ENCODE data around the gene CIB2. TPM values are rescaled to one million over a fixed set of nuclear protein-coding genes. Genes with fewer than 3 reads are reported as not detected.

CIB2 gene
- total and polyA plus RNA-seq, 2 donors, result 11.2 to 50.6 TPM

- 97% methylated on average over 8 of the region's 8 CpGs for WGBS
- DNase-seq (ENCODE audit: low read depth in 6 of 9, low spot score in 9 of 9), result no peak
Measured at GRCh38 chr15:78107471-78107870, 23.8 kb downstream of the CIB2 start.

GRCh38 chr15:78105476-78106241, 25.6 kb downstream of the CIB2 start:
- no peaks in the 10 kb centered on the region for H3K27me3 ChIP-seq (ENCODE audit: control insufficient read depth in 2 of 2, insufficient read depth in 1 of 2, low read length in 1 of 2)
- H3K4me1 ChIP-seq (ENCODE audit: control insufficient read depth in 2 of 2, insufficient read depth in 2 of 2, low read length in 2 of 2), result peaks cover 0 to 25% of the 10 kb centered on the region in 2 donors
- no peak for DNase-seq (ENCODE audit: low read depth in 6 of 9, low spot score in 9 of 9)
- no peaks in the 10 kb centered on the region for H3K9me3 ChIP-seq (ENCODE audit: control insufficient read depth in 2 of 2, insufficient read depth in 1 of 2, low read length in 1 of 2)
- H3K4me3 ChIP-seq (ENCODE audit: low read length in 2 of 2), result no peak overlapping the region
- 94% methylated on average over 16 of the region's 16 CpGs for WGBS
- peaks cover 43 to 53% of the 10 kb centered on the region in 2 donors for H3K36me3 ChIP-seq (ENCODE audit: control insufficient read depth in 2 of 2, insufficient read depth in 2 of 2, low read length in 1 of 2)
- no peak overlapping the region for H3K27ac ChIP-seq (ENCODE audit: low read depth in 1 of 2, low read length in 1 of 2)

More at GRCh38 chr15:78107471-78107870, 23.8 kb downstream of the CIB2 start:
- Histone ChIP-seq H3K36me3 (ENCODE audit: control insufficient read depth in 2 of 2, insufficient read depth in 2 of 2, low read length in 1 of 2) (peaks cover 48 to 50% of the 10 kb centered on the region in 2 donors), H3K27me3 (ENCODE audit: control insufficient read depth in 2 of 2, insufficient read depth in 1 of 2, low read length in 1 of 2) (no peaks in the 10 kb centered on the region), H3K4me3 (ENCODE audit: low read length in 2 of 2) (no peak overlapping the region), H3K27ac (ENCODE audit: low read depth in 1 of 2, low read length in 1 of 2) (no peak overlapping the region), H3K9me3 (ENCODE audit: control insufficient read depth in 2 of 2, insufficient read depth in 1 of 2, low read length in 1 of 2) (no peaks in the 10 kb centered on the region), H3K4me1 (ENCODE audit: control insufficient read depth in 2 of 2, insufficient read depth in 2 of 2, low read length in 2 of 2) (peaks cover 0 to 25% of the 10 kb centered on the region in 2 donors)

GRCh38 chr15:78104566-78105475, 26.4 kb downstream of the CIB2 start:
- Histone ChIP-seq H3K27ac (ENCODE audit: low read depth in 1 of 2, low read length in 1 of 2) (no peak overlapping the region), H3K9me3 (ENCODE audit: control insufficient read depth in 2 of 2, insufficient read depth in 1 of 2, low read length in 1 of 2) (no peaks in the 10 kb centered on the region), H3K27me3 (ENCODE audit: control insufficient read depth in 2 of 2, insufficient read depth in 1 of 2, low read length in 1 of 2) (no peaks in the 10 kb centered on the region), H3K4me1 (ENCODE audit: control insufficient read depth in 2 of 2, insufficient read depth in 2 of 2, low read length in 2 of 2) (peaks cover 0 to 25% of the 10 kb centered on the region in 2 donors), H3K4me3 (ENCODE audit: low read length in 2 of 2) (no peak overlapping the region), H3K36me3 (ENCODE audit: control insufficient read depth in 2 of 2, insufficient read depth in 2 of 2, low read length in 1 of 2) (peaks cover 39 to 50% of the 10 kb centered on the region in 2 donors)
- WGBS, result 95% methylated on average over 12 of the region's 12 CpGs
- DNase-seq (ENCODE audit: low read depth in 6 of 9, low spot score in 9 of 9), result no peak

- H3K4me1 ChIP-seq (ENCODE audit: control insufficient read depth in 2 of 2, insufficient read depth in 2 of 2, low read length in 2 of 2), result peaks cover 0 to 25% of the 10 kb centered on the region in 2 donors
- no peak overlapping the region for H3K27ac ChIP-seq (ENCODE audit: low read depth in 1 of 2, low read length in 1 of 2)
Measured at GRCh38 chr15:78104119-78104479, 27.1 kb downstream of the CIB2 start.

GRCh38 chr15:78103406-78104118, 27.7 kb downstream of the CIB2 start:
- H3K27me3 ChIP-seq (ENCODE audit: control insufficient read depth in 2 of 2, insufficient read depth in 1 of 2, low read length in 1 of 2), result no peaks in the 10 kb centered on the region
- H3K9me3 ChIP-seq (ENCODE audit: control insufficient read depth in 2 of 2, insufficient read depth in 1 of 2, low read length in 1 of 2), result no peaks in the 10 kb centered on the region
- H3K4me1 ChIP-seq (ENCODE audit: control insufficient read depth in 2 of 2, insufficient read depth in 2 of 2, low read length in 2 of 2), result peaks cover 0 to 24% of the 10 kb centered on the region in 2 donors
- no peak overlapping the region for H3K4me3 ChIP-seq (ENCODE audit: low read length in 2 of 2)
- peak in 5 of 9 donors; percentile 39 to 80 (median 51) for DNase-seq (ENCODE audit: low read depth in 6 of 9, low spot score in 9 of 9)
- 59% methylated on average over 12 of the region's 12 CpGs for WGBS
- H3K36me3 ChIP-seq (ENCODE audit: control insufficient read depth in 2 of 2, insufficient read depth in 2 of 2, low read length in 1 of 2), result peaks cover 32 to 45% of the 10 kb centered on the region in 2 donors
- H3K27ac ChIP-seq (ENCODE audit: low read depth in 1 of 2, low read length in 1 of 2), result peak overlapping the region in 1 of 2 donors; percentile 55

More at GRCh38 chr15:78104119-78104479, 27.1 kb downstream of the CIB2 start:
- H3K9me3 ChIP-seq (ENCODE audit: control insufficient read depth in 2 of 2, insufficient read depth in 1 of 2, low read length in 1 of 2), result no peaks in the 10 kb centered on the region
- WGBS, result 95% methylated on average over 4 of the region's 4 CpGs
- H3K4me3 ChIP-seq (ENCODE audit: low read length in 2 of 2), result no peak overlapping the region
- H3K36me3 ChIP-seq (ENCODE audit: control insufficient read depth in 2 of 2, insufficient read depth in 2 of 2, low read length in 1 of 2), result peaks cover 36 to 49% of the 10 kb centered on the region in 2 donors
- DNase-seq (ENCODE audit: low read depth in 6 of 9, low spot score in 9 of 9), result no peak
- no peaks in the 10 kb centered on the region for H3K27me3 ChIP-seq (ENCODE audit: control insufficient read depth in 2 of 2, insufficient read depth in 1 of 2, low read length in 1 of 2)

- H3K9me3 ChIP-seq (ENCODE audit: control insufficient read depth in 2 of 2, insufficient read depth in 1 of 2, low read length in 1 of 2), result no peaks in the 10 kb centered on the region
- no peak for DNase-seq (ENCODE audit: low read depth in 6 of 9, low spot score in 9 of 9)
- no peak overlapping the region for H3K27ac ChIP-seq (ENCODE audit: low read depth in 1 of 2, low read length in 1 of 2)
- 96% methylated on average over 6 of the region's 6 CpGs for WGBS
- H3K4me1 ChIP-seq (ENCODE audit: control insufficient read depth in 2 of 2, insufficient read depth in 2 of 2, low read length in 2 of 2), result peaks cover 0 to 19% of the 10 kb centered on the region in 2 donors
- H3K4me3 ChIP-seq (ENCODE audit: low read length in 2 of 2), result no peak overlapping the region
- H3K36me3 ChIP-seq (ENCODE audit: control insufficient read depth in 2 of 2, insufficient read depth in 2 of 2, low read length in 1 of 2), result peaks cover 31 to 45% of the 10 kb centered on the region in 2 donors
- no peaks in the 10 kb centered on the region for H3K27me3 ChIP-seq (ENCODE audit: control insufficient read depth in 2 of 2, insufficient read depth in 1 of 2, low read length in 1 of 2)
Measured at GRCh38 chr15:78102741-78103140, 28.5 kb downstream of the CIB2 start.

GRCh38 chr15:78102211-78102610, 29.0 kb downstream of the CIB2 start:
- Histone ChIP-seq H3K9me3 (ENCODE audit: control insufficient read depth in 2 of 2, insufficient read depth in 1 of 2, low read length in 1 of 2) (no peaks in the 10 kb centered on the region), H3K4me1 (ENCODE audit: control insufficient read depth in 2 of 2, insufficient read depth in 2 of 2, low read length in 2 of 2) (peaks cover 0 to 19% of the 10 kb centered on the region in 2 donors), H3K4me3 (ENCODE audit: low read length in 2 of 2) (no peak overlapping the region), H3K27ac (ENCODE audit: low read depth in 1 of 2, low read length in 1 of 2) (no peak overlapping the region), H3K27me3 (ENCODE audit: control insufficient read depth in 2 of 2, insufficient read depth in 1 of 2, low read length in 1 of 2) (no peaks in the 10 kb centered on the region), H3K36me3 (ENCODE audit: control insufficient read depth in 2 of 2, insufficient read depth in 2 of 2, low read length in 1 of 2) (peaks cover 26 to 45% of the 10 kb centered on the region in 2 donors)
- 100% methylated on average over 1 of the region's 1 CpG for WGBS
- DNase-seq (ENCODE audit: low read depth in 6 of 9, low spot score in 9 of 9), result no peak

- H3K36me3 ChIP-seq (ENCODE audit: control insufficient read depth in 2 of 2, insufficient read depth in 2 of 2, low read length in 1 of 2), result peaks cover 23 to 42% of the 10 kb centered on the region in 2 donors
- no peaks in the 10 kb centered on the region for H3K27me3 ChIP-seq (ENCODE audit: control insufficient read depth in 2 of 2, insufficient read depth in 1 of 2, low read length in 1 of 2)
- H3K9me3 ChIP-seq (ENCODE audit: control insufficient read depth in 2 of 2, insufficient read depth in 1 of 2, low read length in 1 of 2), result no peaks in the 10 kb centered on the region
- no peak overlapping the region for H3K27ac ChIP-seq (ENCODE audit: low read depth in 1 of 2, low read length in 1 of 2)
- 99% methylated on average over 5 of the region's 5 CpGs for WGBS
- H3K4me3 ChIP-seq (ENCODE audit: low read length in 2 of 2), result no peak overlapping the region
- H3K4me1 ChIP-seq (ENCODE audit: control insufficient read depth in 2 of 2, insufficient read depth in 2 of 2, low read length in 2 of 2), result peaks cover 0 to 19% of the 10 kb centered on the region in 2 donors
- no peak for DNase-seq (ENCODE audit: low read depth in 6 of 9, low spot score in 9 of 9)
Measured at GRCh38 chr15:78101423-78102105, 29.7 kb downstream of the CIB2 start.
